ENCODE measurements around the gene UBE2E2.

The UBE2E2 gene

GRCh38 chr3:23487015-23487414 is 283.9 kb downstream of the UBE2E2 start:
- no peak overlapping the region for H3K4me3 ChIP-seq (ENCODE audit: low read depth, low read length)
- no peak for TF ChIP-seq CTCF (IDR thresholded peaks at IDR 0.05; ENCODE audit: borderline replicate concordance, insufficient read depth, low read depth, low read length)

GRCh38 chr3:23488618-23489017 is 285.5 kb downstream of the UBE2E2 start:
- no peak for TF ChIP-seq CTCF (IDR thresholded peaks at IDR 0.05; ENCODE audit: borderline replicate concordance, insufficient read depth, low read depth, low read length)
- H3K4me3 ChIP-seq (ENCODE audit: low read depth, low read length), result no peak overlapping the region

- no peak overlapping the region for H3K4me3 ChIP-seq (ENCODE audit: low read depth, low read length)
- no peak for TF ChIP-seq CTCF (IDR thresholded peaks at IDR 0.05; ENCODE audit: borderline replicate concordance, insufficient read depth, low read depth, low read length)
These were observed 286.4 kb downstream of the UBE2E2 start for GRCh38 chr3:23489300-23490158.

- no peak for TF ChIP-seq CTCF (IDR thresholded peaks at IDR 0.05; ENCODE audit: borderline replicate concordance, insufficient read depth, low read depth, low read length)
These were observed 287.3 kb downstream of the UBE2E2 start for GRCh38 chr3:23490459-23490858.

GRCh38 chr3:23492057-23492456 is 288.9 kb downstream of the UBE2E2 start:
- no peak for TF ChIP-seq CTCF (IDR thresholded peaks at IDR 0.05; ENCODE audit: borderline replicate concordance, insufficient read depth, low read depth, low read length)
- H3K4me3 ChIP-seq (ENCODE audit: low read depth, low read length), result no peak overlapping the region

More at GRCh38 chr3:23490459-23490858, 287.3 kb downstream of the UBE2E2 start:
- no peak overlapping the region for H3K4me3 ChIP-seq (ENCODE audit: low read depth, low read length)

- no peak overlapping the region for H3K4me3 ChIP-seq (ENCODE audit: low read depth, low read length)
- TF ChIP-seq CTCF (IDR thresholded peaks at IDR 0.05; ENCODE audit: borderline replicate concordance, insufficient read depth, low read depth, low read length), result no peak
These were observed 290.8 kb downstream of the UBE2E2 start for GRCh38 chr3:23493889-23494288.

- TF ChIP-seq CTCF (IDR thresholded peaks at IDR 0.05; ENCODE audit: borderline replicate concordance, insufficient read depth, low read depth, low read length), result no peak
- no peak overlapping the region for H3K4me3 ChIP-seq (ENCODE audit: low read depth, low read length)
These were observed 291.8 kb downstream of the UBE2E2 start for GRCh38 chr3:23494967-23495366.
